ENCODE measurements around the gene SKI.

SKI gene

DNA sequence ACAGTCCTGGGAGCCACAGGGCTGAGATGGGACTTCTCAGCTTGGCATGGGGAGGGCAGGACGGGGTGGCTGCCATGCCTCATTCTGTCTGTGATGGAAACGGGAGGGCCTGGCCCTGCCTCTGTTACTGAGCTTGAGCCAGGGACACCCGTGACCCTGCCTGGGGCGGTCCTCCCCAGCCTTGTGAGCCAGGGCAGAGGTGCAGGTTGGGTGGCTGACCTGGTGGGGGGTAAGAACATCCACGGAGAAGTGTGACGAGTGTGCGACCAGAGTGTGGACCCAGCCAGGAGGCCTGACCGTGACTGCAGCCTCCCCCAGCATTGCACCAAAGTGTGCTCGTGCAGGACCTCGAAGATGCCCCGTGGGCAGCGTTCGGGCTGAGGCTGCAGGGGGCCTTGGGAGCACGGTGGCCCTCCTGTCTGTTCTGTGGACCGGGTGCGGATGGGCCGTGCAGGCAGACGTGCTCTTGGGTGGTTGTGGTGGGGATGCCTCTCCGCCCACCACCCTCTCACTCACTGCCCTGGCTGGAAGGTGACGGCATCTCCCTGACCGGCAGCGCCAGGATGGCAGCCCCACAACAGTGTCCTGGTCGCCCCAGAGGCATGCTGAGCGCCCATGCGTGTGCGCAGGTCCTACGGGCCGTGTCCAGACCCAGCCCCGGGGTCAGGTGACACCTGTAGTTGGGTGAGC lies 45.4 kb downstream of the SKI start:
- Mint-ChIP-seq H3K27ac (no peak overlapping the region), H3K27me3 (ENCODE audit: low read depth) (no peaks in the 10 kb centered on the region), H3K4me3 (no peak overlapping the region), H3K4me1 (ENCODE audit: low read depth) (peaks cover 13% of the 10 kb centered on the region), H3K36me3 (ENCODE audit: low read depth) (peaks cover 8% of the 10 kb centered on the region), H3K9me3 (no peaks in the 10 kb centered on the region)

DNA sequence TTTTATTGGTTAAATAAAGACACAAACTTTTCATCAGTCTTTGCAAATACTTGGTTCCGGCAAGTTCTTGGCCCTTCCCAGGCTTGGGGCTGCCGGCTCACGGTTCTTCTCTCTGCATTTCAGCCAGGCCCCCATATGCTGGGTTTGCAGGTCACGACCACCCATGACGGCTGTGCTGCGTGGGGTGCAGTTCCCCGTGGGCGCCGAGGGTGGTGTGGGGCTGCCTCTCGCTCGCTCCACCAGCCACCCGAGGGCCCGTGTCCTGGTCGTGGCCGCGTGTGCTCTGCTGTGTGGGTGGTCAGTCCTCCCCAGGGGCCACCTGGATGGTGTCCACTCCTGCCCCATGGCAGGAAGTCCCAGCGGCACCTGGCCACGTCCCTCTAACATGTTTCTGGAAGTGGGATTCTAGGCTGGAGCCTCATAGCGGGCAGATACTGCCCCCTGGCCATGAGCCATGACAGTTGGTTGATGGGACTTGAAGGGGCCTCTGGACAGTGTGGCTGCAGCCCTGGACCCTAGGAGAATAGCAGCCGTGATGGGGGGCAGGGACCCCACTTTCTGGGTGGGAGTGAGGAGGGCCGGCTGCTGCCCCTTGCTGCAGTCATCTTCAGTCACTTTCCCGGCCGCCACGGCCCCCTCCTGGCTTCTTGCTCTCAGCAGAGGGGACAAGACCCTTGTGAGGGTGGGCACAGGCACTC lies 46.3 kb downstream of the SKI start:
- Mint-ChIP-seq H3K4me3 (no peak overlapping the region), H3K36me3 (ENCODE audit: low read depth) (peaks cover 12% of the 10 kb centered on the region), H3K27ac (no peak overlapping the region), H3K9me3 (no peaks in the 10 kb centered on the region), H3K4me1 (ENCODE audit: low read depth) (peaks cover 12% of the 10 kb centered on the region), H3K27me3 (ENCODE audit: low read depth) (no peaks in the 10 kb centered on the region)

DNA sequence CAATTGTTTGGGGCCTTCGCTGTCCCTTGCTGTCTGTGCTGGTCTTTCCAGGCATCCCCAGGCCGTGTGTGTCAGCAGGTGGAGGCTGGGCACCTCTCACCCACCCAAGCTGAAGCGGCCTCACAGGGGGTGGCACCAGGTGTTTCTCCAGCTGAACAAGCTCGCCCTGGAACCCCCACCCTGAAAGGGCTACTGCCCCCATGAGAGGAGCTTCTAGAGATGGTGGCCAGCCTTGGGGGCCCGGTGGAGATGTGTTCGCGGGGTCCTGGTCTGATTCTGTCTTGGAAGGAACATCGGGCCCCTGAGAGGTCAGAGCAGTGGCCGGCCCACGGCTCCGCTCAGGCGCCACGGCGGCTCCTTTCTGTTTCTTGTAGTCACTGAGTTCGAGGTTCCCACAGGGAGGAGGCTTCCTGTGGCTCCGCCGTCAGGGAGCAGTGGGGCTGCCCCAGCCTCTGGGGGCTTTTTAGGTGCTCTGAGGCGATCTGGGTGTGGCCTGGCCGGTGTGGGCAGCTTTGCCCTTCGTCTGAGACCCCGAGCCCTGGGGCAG lies 46.9 kb downstream of the SKI start:
- H3K36me3 Mint-ChIP-seq (ENCODE audit: low read depth): peaks cover 12% of the 10 kb centered on the region
- H3K4me3 Mint-ChIP-seq: no peak overlapping the region
- no peaks in the 10 kb centered on the region for H3K27me3 Mint-ChIP-seq (ENCODE audit: low read depth)
- H3K9me3 Mint-ChIP-seq: no peaks in the 10 kb centered on the region
- H3K4me1 Mint-ChIP-seq (ENCODE audit: low read depth): peaks cover 12% of the 10 kb centered on the region
- H3K27ac Mint-ChIP-seq: no peak overlapping the region

DNA sequence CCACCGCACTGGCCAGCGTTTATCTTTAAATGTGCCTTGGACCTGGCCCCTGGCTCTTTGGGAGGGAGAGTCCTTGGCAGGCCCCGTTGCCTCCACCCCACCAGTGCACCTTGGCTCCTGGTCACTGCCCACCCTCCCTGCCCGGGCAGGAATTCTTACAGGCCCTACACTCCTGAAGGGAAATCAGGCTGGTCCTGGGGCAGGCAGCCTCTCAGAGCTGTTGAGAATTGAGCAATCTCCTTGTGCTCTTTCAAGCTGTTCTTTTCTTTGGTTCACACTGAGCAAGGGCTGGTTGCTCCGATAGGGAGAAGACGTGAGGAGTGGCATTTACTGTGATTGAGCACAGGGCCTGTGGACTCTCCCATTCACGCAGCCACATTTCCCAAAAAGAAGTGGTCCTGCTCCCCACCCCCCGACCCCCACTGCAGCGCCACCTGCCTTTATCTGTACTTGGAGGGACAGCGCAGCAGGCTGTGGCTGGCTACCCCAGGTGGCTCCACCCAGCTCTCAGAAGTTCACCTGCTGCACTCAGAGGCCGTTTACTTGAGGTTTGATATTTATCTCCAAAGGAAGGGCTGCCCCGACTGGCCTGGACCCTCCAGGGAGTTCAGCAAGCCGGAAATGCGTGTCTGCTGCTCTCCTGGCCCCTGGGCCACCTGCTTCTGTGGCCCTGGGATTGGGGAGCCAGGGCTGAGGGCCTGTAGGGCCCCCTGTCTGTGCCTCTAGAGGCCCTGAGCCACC lies 47.8 kb downstream of the SKI start:
- Mint-ChIP-seq H3K27me3 (ENCODE audit: low read depth) (no peaks in the 10 kb centered on the region), H3K27ac (peak overlapping the region; percentile 26), H3K36me3 (ENCODE audit: low read depth) (peaks cover 12% of the 10 kb centered on the region), H3K4me3 (no peak overlapping the region), H3K4me1 (ENCODE audit: low read depth) (peaks cover 12% of the 10 kb centered on the region), H3K9me3 (no peaks in the 10 kb centered on the region)

DNA sequence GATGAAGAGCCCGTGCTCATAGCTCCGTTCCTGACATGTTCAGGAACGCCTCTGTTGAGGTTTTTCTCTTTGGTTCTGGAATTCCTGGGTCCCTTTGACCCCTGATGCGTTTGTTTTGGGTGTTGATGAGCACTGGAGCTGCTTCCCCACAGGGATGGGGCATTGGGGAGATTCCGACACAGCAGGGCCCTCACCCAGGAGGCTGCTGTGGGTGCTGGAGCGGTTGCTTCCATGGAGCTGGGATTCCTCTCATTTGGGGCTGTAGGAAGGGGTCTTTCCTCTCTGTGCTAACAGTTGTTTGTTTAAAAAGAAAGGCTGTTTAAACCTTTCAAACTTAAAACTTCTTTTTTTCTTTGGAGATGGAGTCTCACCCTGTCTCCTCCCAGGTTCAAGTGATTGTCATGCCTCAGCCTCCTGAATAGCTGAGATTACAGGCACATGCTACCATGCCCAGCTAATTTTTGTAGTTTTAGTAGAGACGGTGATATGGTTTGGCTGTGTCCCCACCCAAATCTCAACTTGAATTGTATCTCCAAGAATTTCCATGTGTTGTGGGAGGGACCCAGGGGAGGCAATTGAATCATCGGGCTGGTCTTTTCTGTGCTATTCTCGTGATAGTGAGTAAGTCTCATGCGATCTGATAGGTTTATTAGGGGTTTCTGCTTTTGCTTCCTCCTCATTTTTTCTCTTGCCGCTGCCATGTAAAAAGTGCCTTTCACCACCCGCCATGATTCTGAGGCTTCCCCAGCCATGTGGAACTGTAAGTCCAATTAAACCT lies 48.9 kb downstream of the SKI start:
- Mint-ChIP-seq H3K27me3 (ENCODE audit: low read depth) (no peaks in the 10 kb centered on the region), H3K9me3 (no peaks in the 10 kb centered on the region), H3K4me1 (ENCODE audit: low read depth) (peaks cover 11% of the 10 kb centered on the region), H3K36me3 (ENCODE audit: low read depth) (peaks cover 12% of the 10 kb centered on the region), H3K4me3 (no peak overlapping the region), H3K27ac (no peak overlapping the region)

DNA sequence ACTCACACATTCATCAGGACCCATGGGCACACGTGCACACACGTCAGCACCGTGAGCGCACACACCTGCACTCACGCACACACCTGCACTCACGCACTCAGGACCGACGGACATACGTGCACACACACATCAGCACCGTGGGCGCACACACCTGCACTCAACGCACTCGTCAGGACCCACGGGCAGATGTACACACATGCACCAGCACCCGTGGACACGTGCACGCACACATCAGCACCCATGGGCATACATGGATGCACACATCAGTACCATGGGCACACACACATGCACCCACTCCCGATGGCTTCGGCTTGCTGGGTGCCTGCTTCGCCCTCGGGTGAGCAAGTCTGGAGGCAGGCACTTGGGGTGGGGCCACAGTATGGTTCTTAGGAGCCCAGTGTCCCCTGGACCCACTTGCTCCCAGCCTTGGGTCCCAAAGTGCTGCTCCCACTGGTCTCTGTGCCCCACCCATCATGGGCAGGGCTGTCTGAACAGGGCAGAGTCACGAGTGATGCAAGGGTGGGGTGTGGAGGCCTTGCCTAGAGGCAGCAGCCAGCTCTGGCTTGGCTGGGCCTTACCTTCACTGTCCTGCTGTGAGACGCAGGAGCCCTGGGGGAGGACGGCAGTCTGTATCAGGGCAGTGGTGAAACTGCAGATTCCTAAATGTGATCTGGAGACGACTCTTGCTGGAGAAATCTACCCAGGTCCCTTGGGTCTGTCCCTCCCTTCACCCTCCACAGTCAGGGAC lies 49.8 kb downstream of the SKI start:
- Mint-ChIP-seq H3K27me3 (ENCODE audit: low read depth) (no peaks in the 10 kb centered on the region), H3K27ac (no peak overlapping the region), H3K36me3 (ENCODE audit: low read depth) (peaks cover 12% of the 10 kb centered on the region), H3K4me3 (no peak overlapping the region), H3K4me1 (ENCODE audit: low read depth) (peaks cover 10% of the 10 kb centered on the region), H3K9me3 (no peaks in the 10 kb centered on the region)

DNA sequence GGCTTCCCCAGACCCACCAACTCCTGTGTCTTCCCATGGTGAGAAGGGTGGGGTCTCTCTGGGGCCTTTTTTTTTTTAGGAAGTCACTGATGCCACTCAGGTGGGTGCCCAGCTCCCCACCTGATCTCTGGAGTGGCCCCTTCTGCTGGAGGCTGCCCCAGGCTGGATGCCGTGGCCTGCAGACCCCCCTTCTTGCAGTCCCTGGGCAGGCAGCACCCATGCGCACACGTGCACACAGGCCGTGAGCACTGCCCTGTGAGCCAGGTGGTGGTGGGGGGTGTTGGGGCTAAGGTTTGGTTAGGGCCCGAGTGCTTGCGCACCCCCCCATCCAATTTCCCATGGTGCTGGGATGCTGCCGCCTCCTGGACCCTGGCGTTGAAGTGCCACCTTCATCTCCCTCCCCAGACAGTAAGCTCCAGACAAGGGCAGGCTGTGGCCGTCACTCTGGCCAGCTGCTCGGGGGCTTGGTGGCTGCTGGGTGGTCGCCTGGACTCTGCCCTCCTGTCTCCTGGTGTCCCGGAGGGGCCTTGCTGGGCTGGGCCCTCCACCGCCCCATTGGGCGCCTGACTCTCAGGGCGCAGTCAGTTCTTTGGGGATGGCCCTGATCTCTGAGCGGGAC lies 50.6 kb downstream of the SKI start:
- H3K4me3 Mint-ChIP-seq: no peak overlapping the region
- peaks cover 10% of the 10 kb centered on the region for H3K4me1 Mint-ChIP-seq (ENCODE audit: low read depth)
- no peaks in the 10 kb centered on the region for H3K27me3 Mint-ChIP-seq (ENCODE audit: low read depth)
- H3K36me3 Mint-ChIP-seq (ENCODE audit: low read depth): peaks cover 12% of the 10 kb centered on the region
- no peaks in the 10 kb centered on the region for H3K9me3 Mint-ChIP-seq
- no peak overlapping the region for H3K27ac Mint-ChIP-seq

DNA sequence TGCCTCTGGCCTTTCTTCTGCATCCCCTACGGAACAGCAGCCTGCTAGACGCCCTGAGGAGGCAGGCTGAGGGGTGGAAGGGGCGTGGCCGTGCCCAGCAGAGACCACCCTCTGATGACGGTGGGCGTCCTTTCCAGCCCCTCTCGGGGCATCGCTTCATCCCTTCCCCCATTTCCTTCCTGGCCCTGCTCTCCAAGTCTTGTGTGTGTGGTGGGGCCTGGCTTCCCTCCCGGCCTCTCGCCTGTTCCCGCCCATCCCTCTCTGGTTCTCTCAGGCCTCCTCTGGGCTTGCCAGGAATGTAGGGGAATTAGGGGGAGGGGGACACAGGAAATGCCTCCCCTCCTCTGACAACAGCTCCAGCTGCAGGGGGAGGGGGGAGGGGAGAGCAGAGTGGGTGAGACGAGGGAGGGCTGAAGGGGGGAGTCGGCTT lies 51.1 kb downstream of the SKI start:
- Mint-ChIP-seq H3K36me3 (ENCODE audit: low read depth) (peaks cover 12% of the 10 kb centered on the region), H3K4me1 (ENCODE audit: low read depth) (peaks cover 10% of the 10 kb centered on the region), H3K9me3 (no peaks in the 10 kb centered on the region), H3K27me3 (ENCODE audit: low read depth) (no peaks in the 10 kb centered on the region), H3K27ac (peak overlapping the region; percentile 41), H3K4me3 (no peak overlapping the region)

DNA sequence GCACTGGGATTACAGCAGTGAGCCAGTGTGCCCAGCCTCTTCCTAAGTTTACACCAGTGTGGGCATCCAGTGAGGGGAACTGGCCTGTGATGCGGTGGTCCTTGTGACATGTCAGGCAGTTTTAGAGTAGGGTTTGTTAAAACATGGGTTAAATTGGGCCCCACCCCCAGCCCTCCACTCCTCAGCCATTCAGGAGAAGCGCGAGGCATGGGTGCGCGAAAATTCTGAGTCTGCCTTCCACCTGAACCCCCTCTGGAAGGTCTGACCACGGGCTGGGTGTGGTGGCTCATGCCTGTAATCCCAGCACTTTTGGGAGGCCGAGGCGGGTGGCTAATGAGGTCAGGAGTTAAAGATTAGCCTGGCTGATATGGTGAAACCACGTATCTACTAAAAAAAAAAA lies 51.7 kb downstream of the SKI start:
- Mint-ChIP-seq H3K4me1 (ENCODE audit: low read depth) (peaks cover 10% of the 10 kb centered on the region), H3K9me3 (no peaks in the 10 kb centered on the region), H3K36me3 (ENCODE audit: low read depth) (peaks cover 12% of the 10 kb centered on the region), H3K27me3 (ENCODE audit: low read depth) (no peaks in the 10 kb centered on the region), H3K4me3 (no peak overlapping the region), H3K27ac (no peak overlapping the region)

DNA sequence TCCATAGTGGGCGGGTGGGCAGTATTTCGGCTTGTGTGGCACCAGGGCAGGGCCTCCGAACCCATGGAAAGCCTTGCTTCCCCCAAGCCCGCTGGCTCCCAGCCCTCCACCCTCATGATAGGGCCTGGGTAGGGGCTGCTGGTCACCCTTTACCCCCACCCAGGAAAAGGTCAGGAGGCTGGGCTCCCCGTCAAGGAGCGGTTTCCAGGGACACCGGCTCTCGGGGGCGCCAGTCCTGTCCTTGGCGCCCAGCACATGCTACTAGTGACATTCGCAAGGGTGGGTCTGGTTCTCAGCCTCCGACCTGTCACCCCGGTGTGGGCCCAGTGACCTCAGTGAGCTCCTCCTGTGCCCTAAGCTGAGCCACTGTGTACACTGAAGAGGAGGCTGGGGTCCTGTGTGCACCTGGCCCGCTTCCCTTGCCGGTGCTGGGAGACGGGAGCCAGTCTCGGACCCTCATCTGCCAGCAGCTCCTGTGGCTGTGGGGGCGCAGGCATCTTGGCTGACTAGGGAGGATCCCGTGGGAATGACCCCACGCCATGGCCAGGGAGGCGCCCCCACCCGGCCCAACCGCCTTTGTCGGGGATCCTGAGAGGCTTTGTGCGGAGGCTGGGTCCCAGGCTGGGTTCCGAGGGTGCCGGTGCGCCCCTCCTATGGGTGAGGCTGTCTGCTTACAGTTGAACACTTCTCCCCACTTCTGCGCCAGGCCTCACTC lies 54.6 kb downstream of the SKI start:
- H3K4me3 Mint-ChIP-seq: no peak overlapping the region
- H3K27me3 Mint-ChIP-seq (ENCODE audit: low read depth): no peaks in the 10 kb centered on the region
- peaks cover 7% of the 10 kb centered on the region for H3K4me1 Mint-ChIP-seq (ENCODE audit: low read depth)
- no peak overlapping the region for H3K27ac Mint-ChIP-seq
- peaks cover 7% of the 10 kb centered on the region for H3K36me3 Mint-ChIP-seq (ENCODE audit: low read depth)
- no peaks in the 10 kb centered on the region for H3K9me3 Mint-ChIP-seq

DNA sequence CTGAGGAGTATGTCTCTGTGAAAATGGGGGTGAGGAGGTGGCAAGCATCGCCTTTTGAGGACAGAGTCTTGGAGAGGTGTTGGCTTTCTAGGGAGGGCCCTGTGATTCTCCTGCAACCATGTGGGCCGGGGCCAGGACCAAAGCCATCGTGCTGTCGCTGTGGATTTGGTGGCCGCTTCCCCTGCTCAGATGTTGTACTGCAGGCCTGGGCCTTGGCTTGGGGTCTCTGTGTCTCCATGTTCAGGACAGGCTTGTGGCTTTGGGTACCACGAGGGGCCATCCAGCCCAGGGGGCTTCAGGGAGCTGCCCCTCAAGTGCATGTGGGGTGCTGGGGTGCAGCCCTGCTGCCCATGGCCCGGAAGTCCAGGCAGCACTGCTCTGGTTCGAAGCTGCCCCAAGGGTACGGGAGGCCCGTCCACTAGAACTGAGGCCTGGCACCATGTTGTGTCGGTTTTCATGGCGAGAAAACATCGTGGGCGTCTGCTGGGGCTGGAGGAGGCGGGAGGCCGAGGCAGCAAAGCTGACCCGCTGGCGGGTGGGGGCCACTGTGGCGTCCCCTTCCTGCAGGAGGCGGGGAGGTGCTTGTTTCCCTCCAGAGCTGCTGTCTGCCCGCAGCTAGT lies 55.4 kb downstream of the SKI start:
- no peaks in the 10 kb centered on the region for H3K27me3 Mint-ChIP-seq (ENCODE audit: low read depth)
- peaks cover 10% of the 10 kb centered on the region for H3K4me1 Mint-ChIP-seq (ENCODE audit: low read depth)
- H3K9me3 Mint-ChIP-seq: no peaks in the 10 kb centered on the region
- H3K36me3 Mint-ChIP-seq (ENCODE audit: low read depth): peaks cover 10% of the 10 kb centered on the region
- H3K27ac Mint-ChIP-seq: no peak overlapping the region
- H3K4me3 Mint-ChIP-seq: no peak overlapping the region

DNA sequence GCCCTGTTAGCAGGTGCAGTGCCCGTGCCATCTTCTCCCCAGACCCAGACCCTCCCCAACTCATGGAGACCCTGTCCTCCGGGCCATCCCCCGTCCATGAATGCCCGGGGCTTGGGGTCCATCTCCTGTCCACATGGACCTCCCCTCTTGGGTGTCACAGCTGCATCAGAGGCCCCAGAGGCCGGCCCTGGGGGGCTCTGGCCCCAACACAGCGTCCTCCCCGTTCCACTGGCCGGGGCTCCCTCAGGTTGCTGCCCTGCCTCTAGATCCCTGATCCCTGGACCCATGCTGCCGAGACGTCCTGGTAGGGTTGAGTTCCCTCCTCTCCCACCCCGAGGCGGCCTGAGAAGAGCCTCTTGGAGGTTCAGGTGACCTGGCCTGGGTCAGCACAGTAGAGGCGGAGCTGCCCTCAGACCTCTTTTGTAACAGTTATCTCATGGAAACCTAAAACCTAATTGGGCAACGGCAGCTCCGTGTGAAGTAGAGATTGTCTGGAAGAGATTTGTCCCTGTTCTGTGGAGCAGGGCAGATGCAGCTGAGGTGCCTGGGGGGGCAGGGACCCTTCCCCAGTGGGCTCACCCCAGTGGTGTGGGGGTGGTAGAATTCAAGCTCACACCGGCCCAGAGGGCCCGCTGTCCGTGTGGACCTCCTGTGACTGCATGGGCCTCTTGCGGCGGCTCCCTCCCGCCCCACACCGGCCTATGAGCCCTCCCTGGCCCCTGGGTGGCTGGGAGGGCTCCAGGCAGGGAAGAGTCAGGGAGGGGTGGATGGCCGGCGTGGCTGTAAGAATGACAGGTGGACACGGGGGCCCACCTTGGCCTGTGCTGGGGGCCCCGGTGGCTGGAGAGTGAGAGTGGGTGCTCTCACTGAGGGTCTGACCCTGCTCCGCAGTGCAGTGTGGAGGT lies 56.1 kb downstream of the SKI start:
- Mint-ChIP-seq H3K4me1 (ENCODE audit: low read depth) (peaks cover 17% of the 10 kb centered on the region), H3K9me3 (no peaks in the 10 kb centered on the region), H3K4me3 (no peak overlapping the region), H3K27ac (no peak overlapping the region), H3K27me3 (ENCODE audit: low read depth) (no peaks in the 10 kb centered on the region), H3K36me3 (ENCODE audit: low read depth) (peaks cover 12% of the 10 kb centered on the region)

All from T-helper 1 cell treated with Interleukin-12 subunit alpha and Interleukin-12 subunit beta and Interleukin-4 antibody, amounts not matched to agents 30 μg/mL and 1 μg/mL, for 36 hours (primary cell).